GM12878 (cell line): ENCODE data around the gene TMEM150A. TPM values are rescaled to one million over a fixed set of nuclear protein-coding genes. Genes with fewer than 3 reads are reported as not detected.

Experiments
- ATAC-seq: fragments of 200-7000 bp; cut with Tn5 transposase; 3 replicates; pipeline ENCODE4 v1.9.1; 2020; ENCODE audit warnings: mild to moderate bottlenecking, moderate library complexity
- BruUV-seq: library from RNA; stranded (reverse); fragments of 400-500 nt; replicated peaks from 2 replicates; lab custom pipeline; 2021; lab: Mats Ljungman, UMichigan
- CTCF ChIA-PET: fragments of 300-600 bp; sonication (Branson Sonifier 250); formaldehyde crosslinking; extraction: SDS; loops from one replicate; lab custom pipeline; 2021; ENCODE audit warnings: inconsistent platforms; lab: Yijun Ruan, JAX
- POLR2A ChIA-PET: fragments of 350-600 bp; formaldehyde crosslinking; extraction: SDS; loops from one replicate; lab custom pipeline; 2021; ENCODE audit warnings: inconsistent platforms; lab: Charles Lee
- RAD21 ChIA-PET: fragments of 300-600 bp; sonication (Branson Sonifier 250); formaldehyde crosslinking; loops from one replicate; lab custom pipeline; 2023; ENCODE audit warnings: antibody characterized with exemption; ENCODE audit not compliant: unreplicated experiment; lab: Charles Lee
- SMC1A ChIA-PET: fragments of 300-600 bp; sonication (Branson Sonifier 250); formaldehyde crosslinking; loops from one replicate; lab custom pipeline; 2023; ENCODE audit not compliant: unreplicated experiment, uncharacterized antibody; lab: Charles Lee
- DNase-seq: peaks from one replicate; pipeline ENCODE4 v3.0.0-alpha.2; 2011; ENCODE audit warnings: low read depth, low spot score
- FAIRE-seq: peaks from 3 replicates; lab custom pipeline; 2011; peaks lifted over from hg19 to GRCh38; lab: Jason Lieb, UNC
- H2AFZ ChIP-seq: 2 replicates; pipeline ENCODE4 v1.6.0; 2011; ENCODE audit warnings: low read depth, low read length, control low read depth; ENCODE audit not compliant: control insufficient read depth
- H3K27ac ChIP-seq: 2 replicates; pipeline ENCODE4 v1.5.1; 2011; ENCODE audit warnings: control low read depth; ENCODE audit not compliant: control insufficient read depth, insufficient read depth
- H3K27me3 ChIP-seq, 2 experiments: replicated peaks in 1 of 2; 2 replicates each; pipeline versions ENCODE4 v1.6.0 to v1.6.1; 2011; ENCODE audit warnings: low read length in 1 of 2; ENCODE audit not compliant: control insufficient read depth in 2 of 2, insufficient read depth in 2 of 2
- H3K36me3 ChIP-seq, 2 experiments: 2 replicates each; pipeline ENCODE4 v1.5.1; 2011; ENCODE audit warnings: low read length in 1 of 2; ENCODE audit not compliant: control insufficient read depth in 2 of 2, insufficient read depth in 2 of 2
- H3K4me1 ChIP-seq: 2 replicates; pipeline ENCODE4 v1.6.1; 2011; ENCODE audit warnings: mild to moderate bottlenecking, low read length, moderate library complexity, mixed read lengths; ENCODE audit not compliant: control insufficient read depth, insufficient read depth
- H3K4me2 ChIP-seq: 2 replicates; pipeline ENCODE4 v1.6.0; 2011; ENCODE audit warnings: control low read depth; ENCODE audit not compliant: control insufficient read depth, insufficient read depth
- H3K4me3 ChIP-seq: fragments of 200-600 bp; sonication (generic); 2 replicates; pipeline ENCODE4 v1.5.1; 2016
- H3K79me2 ChIP-seq: 2 replicates; pipeline ENCODE4 v1.6.0; 2011; ENCODE audit warnings: low read length; ENCODE audit not compliant: control insufficient read depth, insufficient read depth
- H3K9ac ChIP-seq: 2 replicates; pipeline ENCODE4 v1.8.0; 2011; ENCODE audit warnings: low read length, control low read depth, mixed read lengths; ENCODE audit not compliant: control insufficient read depth, insufficient read depth
- H3K9me3 ChIP-seq: replicated peaks from 3 replicates; pipeline ENCODE4 v1.5.1; 2011; ENCODE audit warnings: mild to moderate bottlenecking, low read length; ENCODE audit not compliant: control insufficient read depth, insufficient read depth
- H4K20me1 ChIP-seq: 2 replicates; pipeline ENCODE4 v1.6.0; 2011; ENCODE audit not compliant: control insufficient read depth, insufficient read depth
- BCL11A ChIP-seq: IDR thresholded peaks from 2 replicates; pipeline ENCODE4 v1.6.1; 2011; ENCODE audit warnings: low read depth, low read length
- CHD1 ChIP-seq: IDR thresholded peaks from 2 replicates; pipeline ENCODE4 v1.6.1; 2012; ENCODE audit warnings: low read depth, low read length, improper control_type of control experiment
- CHD4 ChIP-seq: fragments of 200-600 bp; sonication (generic); IDR thresholded peaks from 2 replicates; pipeline ENCODE4 v1.6.1; 2016; ENCODE audit warnings: mild to moderate bottlenecking
- CREM ChIP-seq: IDR thresholded peaks from 2 replicates; pipeline ENCODE4 v1.6.1; 2014; ENCODE audit warnings: antibody characterized with exemption, low read depth
- DPF2 ChIP-seq: fragments of 450-650 bp; IDR thresholded peaks from 2 replicates; pipeline ENCODE4 v1.6.1; 2017; ENCODE audit warnings: mild to moderate bottlenecking
- ESRRA ChIP-seq: IDR thresholded peaks from 2 replicates; pipeline ENCODE4 v1.6.1; 2012; ENCODE audit warnings: mild to moderate bottlenecking, low read length, improper control_type of control experiment
- ETV6 ChIP-seq, 2 experiments: fragments of 450-650 bp in 1 of 2; IDR thresholded peaks in 1 of 2; conservative IDR thresholded peaks in 1 of 2; 2 replicates each; pipeline ENCODE4 v1.6.1; 2014; ENCODE audit warnings: antibody characterized with exemption in 1 of 2, borderline replicate concordance in 1 of 2, low read depth in 1 of 2, mild to moderate bottlenecking in 1 of 2, moderate library complexity in 1 of 2
- IRF3 ChIP-seq: fragments of 450-650 bp; IDR thresholded peaks from 2 replicates; pipeline ENCODE4 v1.6.1; 2014; ENCODE audit warnings: mild to moderate bottlenecking
- IRF4 ChIP-seq: IDR thresholded peaks from 2 replicates; pipeline ENCODE4 v1.6.1; 2011; ENCODE audit warnings: low read depth, low read length
- KLF5 ChIP-seq: fragments of 450-650 bp; IDR thresholded peaks from 2 replicates; pipeline ENCODE4 v1.6.1; 2014; ENCODE audit warnings: mild to moderate bottlenecking; ENCODE audit not compliant: partially characterized antibody
- MEF2A ChIP-seq: IDR thresholded peaks from 2 replicates; pipeline ENCODE4 v1.6.1; 2011; ENCODE audit warnings: low read depth, mild to moderate bottlenecking, low read length, moderate library complexity; ENCODE audit not compliant: insufficient read depth
- NR2C1 ChIP-seq: fragments of 450-650 bp; IDR thresholded peaks from 2 replicates; pipeline ENCODE4 v1.6.1; 2017; ENCODE audit warnings: antibody characterized with exemption, mild to moderate bottlenecking, moderate library complexity
- POLR2A ChIP-seq: IDR thresholded peaks from 2 replicates; pipeline ENCODE4 v1.6.1; 2011; ENCODE audit warnings: low read depth, mild to moderate bottlenecking, low read length
- RUNX3 ChIP-seq: IDR thresholded peaks from 2 replicates; pipeline ENCODE4 v1.6.1; 2012; ENCODE audit warnings: low read length, inconsistent platforms
- SMARCA5 ChIP-seq: fragments of 450-650 bp; IDR thresholded peaks from 2 replicates; pipeline ENCODE4 v1.6.1; 2017; ENCODE audit warnings: mild to moderate bottlenecking
- SP1 ChIP-seq: IDR thresholded peaks from one replicate; pipeline ENCODE4 v1.6.1; 2011; ENCODE audit warnings: low read depth, low read length
- TCF3 ChIP-seq: IDR thresholded peaks from 2 replicates; pipeline ENCODE4 v1.6.1; 2012; ENCODE audit warnings: low read depth, mild to moderate bottlenecking, low read length, borderline replicate concordance; ENCODE audit not compliant: insufficient read depth
- ZNF217 ChIP-seq: fragments of 450-650 bp; IDR thresholded peaks from 2 replicates; pipeline ENCODE4 v1.6.1; 2017; ENCODE audit warnings: antibody characterized with exemption, mild to moderate bottlenecking
- ZNF622 ChIP-seq: fragments of 450-650 bp; IDR thresholded peaks from 2 replicates; pipeline ENCODE4 v1.6.1; 2017; ENCODE audit warnings: mild to moderate bottlenecking, inconsistent platforms
- WGBS: methylation state at CpG from one replicate; pipeline ENCODE4 v1.1.6; 2016; ENCODE audit warnings: low lambda C conversion rate; ENCODE audit not compliant: insufficient replicate concordance, insufficient coverage; ENCODE audit errors: missing lambda C conversion rate; 5-methylcytosine and 5-hydroxymethylcytosine counted together
- in situ Hi-C: fragments of 300-500 bp; cut with MboI; formaldehyde crosslinking; loops from 9 replicates; pipeline ENCODE4 v1.14.3; 2018; ENCODE audit warnings: mixed read lengths
- intact Hi-C: fragments of 100-400 bp; cut with micrococcal nuclease; formaldehyde crosslinking; loops from one replicate; pipeline ENCODE4 v1.14.2; 2022; ENCODE audit not compliant: unreplicated experiment
- polyA plus RNA-seq, 11 experiments: library from polyadenylated mRNA; depleted of rRNA in 4 of 11; unstranded in 6 of 11; stranded (reverse) in 5 of 11; fragments of >200 nt; fragmentation: Nextera tagmentation in 4 of 11; fragmentation: Illumina TruSeq in 1 of 11; extraction: Ambion mirVana in 4 of 11; extraction: Trizol in 1 of 11; gene quantifications; 1 replicate in 1 of 11; 2 replicates in 10 of 11; pipeline versions ENCODE4 v1.2.1 to v1.2.3, GENCODE V29; 2011 to 2016; ENCODE audit warnings: inconsistent platforms in 2 of 11, missing spikeins in 2 of 11, low read depth in 1 of 11
- total RNA-seq, 4 experiments: library from RNA; depleted of rRNA in 3 of 4; stranded (reverse); fragments of >200 nt in 3 of 4; fragmentation: Illumina TruSeq in 1 of 4; extraction: Trizol in 1 of 4; gene quantifications; 2 replicates each; pipeline versions ENCODE4 v1.2.1 to v1.2.3, GENCODE V29; 2013 to 2021
- TF ChIP-seq, protein P1 (sequence below): IDR thresholded peaks from 2 replicates; pipeline ENCODE4 v1.6.1; 2012; ENCODE audit warnings: low read depth, low read length, improper control_type of control experiment
- TF ChIP-seq, protein P2 (sequence below): IDR thresholded peaks from 2 replicates; pipeline ENCODE4 v1.6.1; 2012; ENCODE audit warnings: mild to moderate bottlenecking, low read depth, low read length

TMEM150A gene
- total and polyA plus RNA-seq, 10 of the 15 experiments (the other 5 are each of a cell fraction or from before 2014, with no cell fraction given) = 0.45 to 4.4 (median 2.6) TPM

DNA sequence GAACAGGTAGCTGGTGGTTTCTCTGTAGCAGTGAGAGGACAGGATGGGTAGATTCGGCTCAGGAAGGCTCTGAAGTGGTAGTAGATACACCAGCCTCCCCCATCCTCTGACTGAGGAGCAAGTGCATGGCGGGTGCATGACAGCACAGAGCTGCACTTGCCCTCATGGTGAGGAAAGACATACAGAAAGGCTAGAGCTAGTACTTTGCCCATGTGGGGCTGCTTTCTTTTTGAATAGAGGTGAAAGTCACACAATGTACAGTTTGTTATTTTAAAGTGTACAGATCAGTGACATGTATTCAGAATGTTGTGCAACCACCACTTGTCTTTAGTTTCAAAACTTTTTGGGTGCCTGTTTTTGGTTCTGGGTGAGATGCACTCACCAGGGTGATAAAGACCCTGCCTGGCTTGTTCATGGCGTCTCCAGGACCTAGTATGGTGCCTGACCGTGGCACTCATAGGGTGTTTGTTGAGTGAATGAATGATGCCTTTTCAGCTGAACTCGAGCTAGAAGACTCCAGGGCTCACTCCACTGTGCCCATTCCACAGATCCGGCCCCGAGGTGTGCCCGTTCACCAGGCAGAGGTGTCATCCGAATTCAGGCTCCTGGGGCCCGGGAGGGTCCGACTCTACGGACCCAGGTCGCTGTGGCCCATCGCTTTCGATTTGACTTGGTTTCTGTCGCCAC lies 18.7 kb downstream of the TMEM150A start:
- H3K9me3 ChIP-seq = no peaks in the 10 kb centered on the region
- 17% methylated on average over 10 of the region's 16 CpGs for WGBS
- H3K9ac ChIP-seq = peak overlapping the region; percentile 56
- RAD21 ChIA-PET = no interaction called here
- H2AFZ ChIP-seq = peak overlapping the region; percentile 64
- SMC1A ChIA-PET = interaction anchor here (1.3 to 1.4 kb wide), 2 partner anchors 12 to 14 kb away, joined by 6 read pairs; partner anchors contain the start of gene RNF181
- in situ Hi-C loops = no loop called here
- CTCF ChIA-PET = interaction anchor here (0.9 kb wide), 1 partner anchor 123 kb away, joined by 3 read pairs; no protein-coding TSS in a partner anchor
- POLR2A ChIA-PET = interaction anchor here (1.3 kb wide), 1 partner anchor 12 kb away, joined by 9 read pairs; the partner anchor contains the start of gene RNF181
- intact Hi-C loops = no loop called here
- peaks cover 13% of the 10 kb centered on the region for H3K79me2 ChIP-seq
- H3K4me2 ChIP-seq = peak overlapping the region; percentile 97
- H3K4me3 ChIP-seq = peak overlapping the region; percentile 72; the same call in 1 of the 2 replicates
- DNase-seq (no peak), ATAC-seq (no peak; the same call in 2 of the 3 replicates), FAIRE-seq (no peak)
- no TSS peak for BruUV-seq
- H3K4me1 ChIP-seq = peaks cover 33% of the 10 kb centered on the region
- peak overlapping the region; percentile 64 for H3K27ac ChIP-seq
- no peaks in the 10 kb centered on the region for H3K27me3 ChIP-seq
- no peaks in the 10 kb centered on the region for H4K20me1 ChIP-seq
- H3K36me3 ChIP-seq = peaks cover 0 to 6% of the 10 kb centered on the region in 2 experiments; a peak in 2 of 4 replicates
- TF ChIP-seq CREM (0 out of 2 replicates have a peak, but pooled peaks have one; percentile 37), CHD4 (no peak), BCL11A (no peak), ZNF622 (no peak), ESRRA (no peak), TCF3 (no peak), ETV6 (conservative IDR thresholded peaks at IDR 0.05 in 1 of 2, IDR thresholded peaks at IDR 0.05 in 1 of 2; ENCODE audit: borderline replicate concordance in 1 of 2, low read depth in 1 of 2) (0 out of 4 replicates have a peak, but pooled peaks of 1 of the 2 experiments have one; percentile 36), POLR2A (no peak), KLF5 (no peak), ZNF217 (no peak), RUNX3 (peak; percentile 27; the same call in 1 of the 2 replicates), DPF2 (0 out of 2 replicates have a peak, but pooled peaks have one; percentile 42), CHD1 (no peak), SP1 (no peak), IRF4 (peak; percentile 69), IRF3 (no peak), SMARCA5 (no peak), NR2C1 (no peak), MEF2A (no peak)
- TF ChIP-seq, protein P1, sequence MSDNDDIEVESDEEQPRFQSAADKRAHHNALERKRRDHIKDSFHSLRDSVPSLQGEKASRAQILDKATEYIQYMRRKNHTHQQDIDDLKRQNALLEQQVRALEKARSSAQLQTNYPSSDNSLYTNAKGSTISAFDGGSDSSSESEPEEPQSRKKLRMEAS = no peak
- TF ChIP-seq, protein P2, sequence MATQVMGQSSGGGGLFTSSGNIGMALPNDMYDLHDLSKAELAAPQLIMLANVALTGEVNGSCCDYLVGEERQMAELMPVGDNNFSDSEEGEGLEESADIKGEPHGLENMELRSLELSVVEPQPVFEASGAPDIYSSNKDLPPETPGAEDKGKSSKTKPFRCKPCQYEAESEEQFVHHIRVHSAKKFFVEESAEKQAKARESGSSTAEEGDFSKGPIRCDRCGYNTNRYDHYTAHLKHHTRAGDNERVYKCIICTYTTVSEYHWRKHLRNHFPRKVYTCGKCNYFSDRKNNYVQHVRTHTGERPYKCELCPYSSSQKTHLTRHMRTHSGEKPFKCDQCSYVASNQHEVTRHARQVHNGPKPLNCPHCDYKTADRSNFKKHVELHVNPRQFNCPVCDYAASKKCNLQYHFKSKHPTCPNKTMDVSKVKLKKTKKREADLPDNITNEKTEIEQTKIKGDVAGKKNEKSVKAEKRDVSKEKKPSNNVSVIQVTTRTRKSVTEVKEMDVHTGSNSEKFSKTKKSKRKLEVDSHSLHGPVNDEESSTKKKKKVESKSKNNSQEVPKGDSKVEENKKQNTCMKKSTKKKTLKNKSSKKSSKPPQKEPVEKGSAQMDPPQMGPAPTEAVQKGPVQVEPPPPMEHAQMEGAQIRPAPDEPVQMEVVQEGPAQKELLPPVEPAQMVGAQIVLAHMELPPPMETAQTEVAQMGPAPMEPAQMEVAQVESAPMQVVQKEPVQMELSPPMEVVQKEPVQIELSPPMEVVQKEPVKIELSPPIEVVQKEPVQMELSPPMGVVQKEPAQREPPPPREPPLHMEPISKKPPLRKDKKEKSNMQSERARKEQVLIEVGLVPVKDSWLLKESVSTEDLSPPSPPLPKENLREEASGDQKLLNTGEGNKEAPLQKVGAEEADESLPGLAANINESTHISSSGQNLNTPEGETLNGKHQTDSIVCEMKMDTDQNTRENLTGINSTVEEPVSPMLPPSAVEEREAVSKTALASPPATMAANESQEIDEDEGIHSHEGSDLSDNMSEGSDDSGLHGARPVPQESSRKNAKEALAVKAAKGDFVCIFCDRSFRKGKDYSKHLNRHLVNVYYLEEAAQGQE = no peak
